GM12801 (cell line): ENCODE data around the gene ACACA.

ENCODE experiments used
- TF ChIP-seq, protein P1 (sequence below): IDR thresholded peaks from one replicate; pipeline ENCODE4 v1.5.1; 2011; ENCODE audit warnings: control low read depth; ENCODE audit not compliant: insufficient read length; ENCODE audit errors: extremely low read depth

The ACACA gene

DNA sequence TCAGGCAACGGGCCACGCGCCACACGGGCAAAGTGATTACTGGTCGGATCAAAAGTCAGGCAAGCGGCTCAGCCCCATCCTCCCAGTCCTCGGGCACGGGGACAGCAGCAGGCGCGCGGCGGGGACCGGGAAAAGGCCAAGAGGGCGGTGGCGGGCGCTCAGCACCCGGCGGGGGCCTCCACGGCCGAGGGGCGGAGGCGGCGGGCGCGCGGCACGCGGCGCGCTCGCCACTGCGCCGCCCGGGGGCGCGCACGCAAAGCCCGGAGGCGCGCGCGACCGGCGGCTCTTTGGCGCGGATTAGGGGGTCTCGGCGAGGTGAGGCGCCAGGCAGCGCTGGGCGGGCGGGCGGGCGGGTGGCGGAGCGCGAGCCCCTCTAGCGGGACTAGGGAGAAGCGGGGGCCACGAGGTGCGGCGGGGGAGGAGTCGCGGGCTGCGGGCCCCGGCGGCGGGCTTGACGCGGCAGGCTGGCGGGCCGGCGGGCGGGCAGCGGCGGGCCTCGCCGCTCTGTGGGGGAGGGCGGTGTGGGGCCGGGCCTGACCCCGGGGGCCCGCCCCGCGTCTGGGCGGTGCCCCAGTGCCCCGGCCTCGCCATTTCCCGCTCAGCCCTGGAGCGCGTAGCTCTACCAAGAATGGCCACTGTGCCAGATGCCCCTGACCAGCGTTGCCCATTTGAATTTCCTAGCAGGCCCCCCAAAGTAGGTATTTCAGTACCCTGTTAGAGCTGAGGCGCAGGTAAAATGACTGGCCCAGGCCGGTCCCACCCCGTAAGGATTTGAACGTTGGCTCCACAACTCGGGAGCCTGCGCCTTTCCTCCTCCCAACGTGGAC lies at the start of gene ACACA, which contains the start of gene TADA2A:
ACACA (minus strand) TSS at position 202 of the 827 bp plus-strand sequence. CDS start 537 bp downstream, outside the sequence.
TADA2A (plus strand) TSS at position 252 of the 827 bp plus-strand sequence. CDS start 4,480 bp downstream, outside the sequence.
- TF ChIP-seq, protein P1, sequence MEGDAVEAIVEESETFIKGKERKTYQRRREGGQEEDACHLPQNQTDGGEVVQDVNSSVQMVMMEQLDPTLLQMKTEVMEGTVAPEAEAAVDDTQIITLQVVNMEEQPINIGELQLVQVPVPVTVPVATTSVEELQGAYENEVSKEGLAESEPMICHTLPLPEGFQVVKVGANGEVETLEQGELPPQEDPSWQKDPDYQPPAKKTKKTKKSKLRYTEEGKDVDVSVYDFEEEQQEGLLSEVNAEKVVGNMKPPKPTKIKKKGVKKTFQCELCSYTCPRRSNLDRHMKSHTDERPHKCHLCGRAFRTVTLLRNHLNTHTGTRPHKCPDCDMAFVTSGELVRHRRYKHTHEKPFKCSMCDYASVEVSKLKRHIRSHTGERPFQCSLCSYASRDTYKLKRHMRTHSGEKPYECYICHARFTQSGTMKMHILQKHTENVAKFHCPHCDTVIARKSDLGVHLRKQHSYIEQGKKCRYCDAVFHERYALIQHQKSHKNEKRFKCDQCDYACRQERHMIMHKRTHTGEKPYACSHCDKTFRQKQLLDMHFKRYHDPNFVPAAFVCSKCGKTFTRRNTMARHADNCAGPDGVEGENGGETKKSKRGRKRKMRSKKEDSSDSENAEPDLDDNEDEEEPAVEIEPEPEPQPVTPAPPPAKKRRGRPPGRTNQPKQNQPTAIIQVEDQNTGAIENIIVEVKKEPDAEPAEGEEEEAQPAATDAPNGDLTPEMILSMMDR = no peak

DNA sequence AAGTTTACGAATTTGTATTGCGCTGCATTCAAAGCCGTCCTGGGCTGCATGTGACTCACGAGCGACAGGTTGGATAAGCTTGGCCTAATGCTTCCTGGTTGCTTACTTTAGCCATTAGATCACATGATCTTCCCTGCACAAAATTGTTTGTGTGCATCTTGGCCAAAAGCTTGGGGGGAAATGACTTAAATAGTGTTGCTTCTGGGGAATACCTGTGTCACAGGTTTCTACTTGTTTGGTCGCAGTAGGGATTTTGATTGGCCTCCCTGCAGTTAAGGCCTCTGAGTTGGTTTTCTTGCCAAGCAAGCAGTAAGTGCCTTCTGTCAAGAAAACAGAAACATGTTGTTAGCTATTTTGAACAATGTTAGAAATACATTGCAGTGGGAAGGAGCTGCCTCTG lies 43.5 kb upstream of the ACACA start:
- TF ChIP-seq, protein P1 = no peak

DNA sequence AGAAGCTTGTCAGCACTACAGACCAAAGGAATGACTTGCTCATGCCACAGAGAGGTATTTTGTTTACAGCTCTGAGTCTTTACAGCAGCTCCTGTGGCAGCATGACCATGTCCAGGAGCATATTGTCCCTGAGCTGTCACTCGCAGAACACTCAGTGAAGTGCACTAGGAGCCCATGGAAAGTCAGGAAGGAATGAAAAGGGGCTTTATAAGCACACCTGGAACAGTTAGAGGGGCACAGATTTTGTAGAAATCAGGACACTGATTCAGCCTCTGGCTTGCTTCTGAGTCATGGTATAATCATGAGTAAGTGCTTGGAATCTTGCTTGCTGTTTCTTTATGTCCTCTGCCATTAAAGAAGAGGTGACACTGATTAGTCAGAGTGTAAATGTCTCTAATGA lies 41.0 kb upstream of the ACACA start:
- TF ChIP-seq, protein P1 = no peak

DNA sequence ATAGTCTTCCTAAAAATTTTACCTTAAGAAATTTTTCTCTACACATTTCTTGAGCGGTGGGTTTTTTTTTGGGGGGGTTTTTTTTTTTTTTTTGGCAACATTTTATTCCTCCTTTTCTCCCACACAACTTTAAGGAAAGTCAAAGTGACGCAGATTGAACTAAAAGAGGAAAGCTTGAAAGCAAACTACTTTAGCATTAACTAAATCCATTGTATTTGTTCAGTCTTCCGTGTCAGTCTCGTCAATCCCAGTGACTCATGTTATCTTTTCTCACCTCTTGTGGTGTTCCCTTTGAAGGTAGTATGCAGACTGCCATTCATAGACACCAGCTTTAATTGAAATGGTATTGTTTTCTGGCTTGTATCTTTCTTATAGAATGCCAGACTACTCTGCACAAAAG lies 39.4 kb upstream of the ACACA start:
- TF ChIP-seq, protein P1 = no peak

DNA sequence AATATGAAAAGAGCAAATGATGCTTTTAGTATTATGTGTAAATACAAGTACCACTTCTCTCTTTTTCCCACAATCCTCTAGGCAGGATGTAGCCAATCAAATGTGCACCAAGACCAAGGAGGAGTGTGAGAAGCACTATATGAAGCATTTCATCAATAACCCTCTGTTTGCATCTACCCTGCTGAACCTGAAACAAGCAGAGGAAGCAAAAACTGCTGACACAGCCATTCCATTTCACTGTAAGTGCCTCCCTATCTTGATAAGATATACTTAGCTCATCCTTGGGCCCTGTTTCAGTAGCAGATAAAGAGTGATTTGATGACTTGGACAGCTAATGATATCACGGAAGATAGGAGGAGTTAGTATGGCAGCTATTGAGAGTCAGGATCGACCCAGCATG lies 33.8 kb upstream of the ACACA start:
- TF ChIP-seq, protein P1 = no peak

DNA sequence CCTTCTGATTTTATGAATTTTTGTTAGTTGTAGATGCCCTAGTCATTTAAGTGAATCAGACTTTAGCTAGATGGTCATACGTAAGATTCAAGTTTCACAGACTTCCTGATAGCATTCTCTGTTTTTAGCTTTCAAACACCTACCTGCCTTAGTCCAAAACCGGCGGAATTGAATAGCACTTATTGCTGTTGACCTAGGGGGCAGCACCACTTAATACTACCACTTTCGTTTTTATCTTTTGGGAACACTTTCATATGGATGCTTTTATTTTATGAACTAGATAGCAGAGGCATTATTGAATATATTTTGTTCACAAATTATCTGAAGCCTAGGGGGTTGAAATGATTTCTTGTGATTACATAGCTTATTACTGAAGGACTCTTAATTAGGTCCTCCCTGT lies 31.5 kb upstream of the ACACA start:
- TF ChIP-seq, protein P1 = no peak

DNA sequence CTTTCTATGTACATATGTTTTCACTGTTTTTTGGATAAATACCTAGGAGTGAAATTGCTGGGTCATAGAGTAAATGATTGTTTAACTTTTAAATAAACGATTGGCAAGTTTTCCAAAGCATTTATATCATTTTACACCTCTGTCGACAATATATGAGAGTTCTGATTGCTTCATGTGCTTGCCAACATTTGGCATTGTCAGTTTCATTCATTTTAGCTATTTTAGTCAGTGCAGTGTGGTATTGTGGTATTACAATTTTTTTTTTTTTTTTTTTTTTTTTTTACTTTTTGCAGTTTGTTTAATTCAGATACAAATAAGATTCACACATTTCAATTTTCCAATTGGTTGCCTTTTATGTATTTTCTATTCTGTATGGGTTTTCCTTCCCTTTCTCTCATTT lies 26.0 kb upstream of the ACACA start:
- TF ChIP-seq, protein P1 = no peak
